ENCODE results near the gene KRT3. TPM values are rescaled to one million over a fixed set of nuclear protein-coding genes. Genes with fewer than 3 reads are reported as not detected.

KRT3 gene
- total and polyA plus RNA-seq, 9 donors: 0.13 TPM; not detected in 8

GRCh38 chr12:52740584-52740983 is 55.3 kb downstream of the KRT3 start:
- Histone ChIP-seq H3K27me3 (ENCODE audit: control insufficient read depth, insufficient read depth, low read length) (no peaks in the 10 kb centered on the region), H3K27ac (ENCODE audit: low read length) (no peak overlapping the region), H3K9me3 (replicated peaks; ENCODE audit: control insufficient read depth, low read depth, low read length) (no peaks in the 10 kb centered on the region), H3K4me1 (ENCODE audit: control insufficient read depth, insufficient read depth, low read length) (no peaks in the 10 kb centered on the region), H3K4me3 (ENCODE audit: low read length) (no peak overlapping the region), H3K36me3 (ENCODE audit: control insufficient read depth, insufficient read depth, low read length) (no peaks in the 10 kb centered on the region)
- no peak for DNase-seq

- no peak overlapping the region for H3K4me3 ChIP-seq (ENCODE audit: low read length)
- no peak for DNase-seq
- H3K4me1 ChIP-seq (ENCODE audit: control insufficient read depth, insufficient read depth, low read length): no peaks in the 10 kb centered on the region
- no peaks in the 10 kb centered on the region for H3K27me3 ChIP-seq (ENCODE audit: control insufficient read depth, insufficient read depth, low read length)
- H3K36me3 ChIP-seq (ENCODE audit: control insufficient read depth, insufficient read depth, low read length): no peaks in the 10 kb centered on the region
- no peaks in the 10 kb centered on the region for H3K9me3 ChIP-seq (replicated peaks; ENCODE audit: control insufficient read depth, low read depth, low read length)
- no peak overlapping the region for H3K27ac ChIP-seq (ENCODE audit: low read length)
Measured at GRCh38 chr12:52739963-52740362, 56.0 kb downstream of the KRT3 start.

Other genes with a start within 250 kb of the KRT3 start
- gene KRT71, start 243.0 kb downstream of the KRT3 start, total RNA-seq: not detected
- gene KRT71, start 243.0 kb downstream of the KRT3 start, polyA plus RNA-seq (ENCODE audit: insufficient read depth in 1 of 8, insufficient read length in 8 of 8, low replicate concordance in 1 of 8): not detected
- gene KRT74, start 222.3 kb downstream of the KRT3 start, total RNA-seq: not detected
- under 1 TPM in 1 of 8 donors, not detected in 7; 0.09 TPM for gene KRT74, start 222.3 kb downstream of the KRT3 start, polyA plus RNA-seq (ENCODE audit: insufficient read depth in 1 of 8, insufficient read length in 8 of 8, low replicate concordance in 1 of 8)
- not detected for gene KRT72, start 194.7 kb downstream of the KRT3 start, total RNA-seq
- not detected for gene KRT72, start 194.7 kb downstream of the KRT3 start, polyA plus RNA-seq (ENCODE audit: insufficient read depth in 1 of 8, insufficient read length in 8 of 8, low replicate concordance in 1 of 8)
- gene KRT73, start 177.6 kb downstream of the KRT3 start, total RNA-seq: 0.09 TPM
- under 1 TPM in 1 of 8 donors, not detected in 7; 0.12 TPM for gene KRT73, start 177.6 kb downstream of the KRT3 start, polyA plus RNA-seq (ENCODE audit: insufficient read depth in 1 of 8, insufficient read length in 8 of 8, low replicate concordance in 1 of 8)
- gene KRT2, start 143.9 kb downstream of the KRT3 start, total RNA-seq: not detected
- under 1 TPM in 2 of 8 donors, not detected in 6; 0.11 to 0.18 TPM for gene KRT2, start 143.9 kb downstream of the KRT3 start, polyA plus RNA-seq (ENCODE audit: insufficient read depth in 1 of 8, insufficient read length in 8 of 8, low replicate concordance in 1 of 8)
- 0.35 TPM for gene KRT1, start 115.7 kb downstream of the KRT3 start, total RNA-seq
- gene KRT1, start 115.7 kb downstream of the KRT3 start, polyA plus RNA-seq (ENCODE audit: insufficient read depth in 1 of 8, insufficient read length in 8 of 8, low replicate concordance in 1 of 8): 100 to 1,000 TPM in 1 of 8 donors, 10 to 100 TPM in 1, 1 to 10 TPM in 4, under 1 TPM in 2; 0.47 to 193 (median 1.9) TPM
- gene KRT77, start 92.6 kb downstream of the KRT3 start, total RNA-seq: not detected
- gene KRT77, start 92.6 kb downstream of the KRT3 start, polyA plus RNA-seq (ENCODE audit: insufficient read depth in 1 of 8, insufficient read length in 8 of 8, low replicate concordance in 1 of 8): under 1 TPM in 2 of 8 donors, not detected in 6; 0.08 to 0.61 TPM
- not detected for gene KRT76, start 18.8 kb downstream of the KRT3 start, total RNA-seq
- gene KRT76, start 18.8 kb downstream of the KRT3 start, polyA plus RNA-seq (ENCODE audit: insufficient read depth in 1 of 8, insufficient read length in 8 of 8, low replicate concordance in 1 of 8): not detected
- 0.04 TPM for gene KRT4, start 18.0 kb upstream of the KRT3 start, total RNA-seq
- gene KRT4, start 18.0 kb upstream of the KRT3 start, polyA plus RNA-seq (ENCODE audit: insufficient read depth in 1 of 8, insufficient read length in 8 of 8, low replicate concordance in 1 of 8): 100 to 1,000 TPM in 1 of 8 donors, 1 to 10 TPM in 1, under 1 TPM in 5, not detected in 1; 0.04 to 178 (median 0.50) TPM
- gene KRT79, start 38.2 kb upstream of the KRT3 start, total RNA-seq: not detected
- not detected for gene KRT79, start 38.2 kb upstream of the KRT3 start, polyA plus RNA-seq (ENCODE audit: insufficient read depth in 1 of 8, insufficient read length in 8 of 8, low replicate concordance in 1 of 8)
- not detected for gene KRT78, start 52.9 kb upstream of the KRT3 start, total RNA-seq
- 1 to 10 TPM in 1 of 8 donors, under 1 TPM in 2, not detected in 5; 0.05 to 2.8 (median 0.79) TPM for gene KRT78, start 52.9 kb upstream of the KRT3 start, polyA plus RNA-seq (ENCODE audit: insufficient read depth in 1 of 8, insufficient read length in 8 of 8, low replicate concordance in 1 of 8)
- gene KRT8, start 109.0 kb upstream of the KRT3 start, total RNA-seq: 1.1 TPM
- gene KRT8, start 109.0 kb upstream of the KRT3 start, polyA plus RNA-seq (ENCODE audit: insufficient read depth in 1 of 8, insufficient read length in 8 of 8, low replicate concordance in 1 of 8): 10 to 100 TPM in 3 of 8 donors, 1 to 10 TPM in 5; 1.3 to 56.7 (median 4.6) TPM
- gene KRT18, start 153.0 kb upstream of the KRT3 start, total RNA-seq: 4.3 TPM
- gene KRT18, start 153.0 kb upstream of the KRT3 start, polyA plus RNA-seq (ENCODE audit: insufficient read depth in 1 of 8, insufficient read length in 8 of 8, low replicate concordance in 1 of 8): 10 to 100 TPM in 3 of 8 donors, 1 to 10 TPM in 5; 3.6 to 39.0 (median 5.2) TPM
- 699 TPM for gene EIF4B, start 210.3 kb upstream of the KRT3 start, total RNA-seq
- gene EIF4B, start 210.3 kb upstream of the KRT3 start, polyA plus RNA-seq (ENCODE audit: insufficient read depth in 1 of 8, insufficient read length in 8 of 8, low replicate concordance in 1 of 8): 100 to 1,000 TPM; 353 to 473 (median 417) TPM

Data from muscle of leg (tissue), 10 donors.